GM23338 (cell line): ENCODE results near the gene ATP8A2. TPM values are rescaled to one million over a fixed set of nuclear protein-coding genes. Genes with fewer than 3 reads are reported as not detected.

Experiments used
- ATAC-seq: fragments of 200-7000 bp; cut with Tn5 transposase; 3 replicates; pipeline ENCODE4 v1.9.1; 2020
- DNase-seq: peaks from one replicate; pipeline ENCODE4 v3.0.0-alpha.2; 2015; ENCODE audit warnings: low spot score
- H2AFZ ChIP-seq: fragments of 200-600 bp; sonication (generic); 2 replicates; pipeline ENCODE4 v1.8.0; 2016; ENCODE audit warnings: antibody characterized with exemption, mild to moderate bottlenecking, moderate library complexity
- H3F3A ChIP-seq: fragments of 200-600 bp; sonication (generic); replicated peaks from 2 replicates; pipeline ENCODE4 v1.8.0; 2017; ENCODE audit warnings: antibody characterized with exemption, mixed run types, low read depth
- H3K27ac ChIP-seq: fragments of 200-600 bp; sonication (generic); 2 replicates; pipeline ENCODE4 v1.6.1; 2016; ENCODE audit warnings: low read depth
- H3K27me3 ChIP-seq: fragments of 200-600 bp; sonication (generic); 2 replicates; pipeline ENCODE4 v1.8.0; 2016; ENCODE audit warnings: mild to moderate bottlenecking, mixed run types, moderate library complexity; ENCODE audit not compliant: insufficient read depth
- H3K36me3 ChIP-seq: fragments of 200-600 bp; sonication (generic); 2 replicates; pipeline ENCODE4 v1.8.0; 2016; ENCODE audit warnings: mild to moderate bottlenecking; ENCODE audit not compliant: insufficient read depth
- H3K4me1 ChIP-seq: fragments of 200-600 bp; sonication (generic); 2 replicates; pipeline ENCODE4 v1.8.0; 2016; ENCODE audit warnings: mild to moderate bottlenecking, moderate library complexity; ENCODE audit not compliant: insufficient read depth
- H3K4me2 ChIP-seq: fragments of 200-600 bp; sonication (generic); 2 replicates; pipeline ENCODE4 v1.7.1; 2017; ENCODE audit warnings: mixed run types
- H3K4me3 ChIP-seq: fragments of 200-600 bp; sonication (generic); 2 replicates; pipeline ENCODE4 v1.6.1; 2016; ENCODE audit warnings: mixed run types
- H3K79me2 ChIP-seq: fragments of 200-600 bp; sonication (generic); replicated peaks from 2 replicates; pipeline ENCODE4 v1.8.0; 2017; ENCODE audit warnings: mild to moderate bottlenecking; ENCODE audit not compliant: insufficient read depth
- H3K9me2 ChIP-seq: fragments of 200-600 bp; sonication (generic); 2 replicates; pipeline ENCODE4 v1.8.0; 2017; ENCODE audit not compliant: insufficient read depth
- H4K20me1 ChIP-seq: fragments of 200-600 bp; sonication (generic); replicated peaks from 2 replicates; pipeline ENCODE4 v1.8.0; 2017; ENCODE audit warnings: mild to moderate bottlenecking; ENCODE audit not compliant: insufficient read depth
- H3K27ac Mint-ChIP-seq: 2 replicates; pipeline ENCODE4 v1.8.0; 2020; ENCODE audit warnings: inconsistent platforms, mild to moderate bottlenecking, moderate library complexity, mixed read lengths
- H3K27me3 Mint-ChIP-seq: 3 replicates; pipeline ENCODE4 v1.8.0; 2022; ENCODE audit warnings: low read depth, mild to moderate bottlenecking, moderate library complexity, mixed read lengths, inconsistent platforms; ENCODE audit not compliant: insufficient read depth, poor library complexity
- H3K36me3 Mint-ChIP-seq: 3 replicates; pipeline ENCODE4 v1.8.0; 2021; ENCODE audit warnings: low read depth, mild to moderate bottlenecking, inconsistent platforms, moderate library complexity, mixed read lengths
- H3K4me1 Mint-ChIP-seq: 3 replicates; pipeline ENCODE4 v1.8.0; 2020; ENCODE audit warnings: mild to moderate bottlenecking, inconsistent platforms, mixed read lengths
- H3K4me3 Mint-ChIP-seq: 3 replicates; pipeline ENCODE4 v1.8.0; 2021; ENCODE audit warnings: moderate library complexity, mild to moderate bottlenecking, inconsistent platforms, mixed read lengths
- H3K9me3 Mint-ChIP-seq: 3 replicates; pipeline ENCODE4 v1.8.0; 2020; ENCODE audit warnings: moderate library complexity, mild to moderate bottlenecking, inconsistent platforms, mixed read lengths
- CREB1 ChIP-seq: fragments of 250-450 bp; sonication (Bioruptor Pico); IDR thresholded peaks from 2 replicates; pipeline ENCODE4 v1.5.0; 2020; ENCODE audit warnings: low read depth, mild to moderate bottlenecking, moderate library complexity
- ETS1 ChIP-seq: IDR thresholded peaks from 2 replicates; pipeline ENCODE4 v1.6.1; 2016; ENCODE audit warnings: antibody characterized with exemption
- JUNB ChIP-seq: IDR thresholded peaks from one replicate; pipeline ENCODE4 v1.6.1; 2016; ENCODE audit warnings: antibody characterized with exemption; ENCODE audit not compliant: unreplicated experiment
- NANOG ChIP-seq: IDR thresholded peaks from 2 replicates; pipeline ENCODE4 v1.6.1; 2016; ENCODE audit warnings: antibody characterized with exemption, borderline replicate concordance
- POLR2AphosphoS5 ChIP-seq: IDR thresholded peaks from 2 replicates; pipeline ENCODE4 v1.6.1; 2016; ENCODE audit warnings: antibody characterized with exemption, low read depth
- REST ChIP-seq: IDR thresholded peaks from one replicate; pipeline ENCODE4 v1.6.1; 2018; ENCODE audit warnings: antibody characterized with exemption; ENCODE audit not compliant: unreplicated experiment
- STAT1 ChIP-seq: IDR thresholded peaks from one replicate; pipeline ENCODE4 v1.6.1; 2016; ENCODE audit warnings: antibody characterized with exemption; ENCODE audit not compliant: unreplicated experiment
- ZNF331 ChIP-seq: fragments of 250-450 bp; sonication (Bioruptor Pico); IDR thresholded peaks from 2 replicates; pipeline ENCODE4 v1.5.0; 2020; ENCODE audit warnings: low read depth, mild to moderate bottlenecking, moderate library complexity
- polyA plus RNA-seq: library from polyadenylated mRNA; unstranded; fragments of >200 nt; fragmentation: Nextera tagmentation; extraction: Ambion mirVana; gene quantifications from 2 replicates; pipeline ENCODE4 v1.2.1, GENCODE V29; 2016
- total RNA-seq: library from RNA; depleted of rRNA; stranded (reverse); fragments of >200 nt; shearing (Covaris generic); gene quantifications from 2 replicates; pipeline ENCODE4 v1.2.3, GENCODE V29; 2014

Gene ATP8A2
- total and polyA plus RNA-seq, 2 experiments from 2014 or later, result 5.7 to 8.8 TPM

- TF ChIP-seq ETS1 (no peak), STAT1 (no peak), ZNF331 (CRISPR knock-in tag) (no peak), POLR2AphosphoS5 (no peak), NANOG (no peak), CREB1 (CRISPR knock-in tag) (no peak), JUNB (no peak)
Measured at GRCh38 chr13:25992076-25992475, 620.3 kb downstream of the ATP8A2 start (continued).

GRCh38 chr13:26007261-26008125, 635.7 kb downstream of the ATP8A2 start:
- no peaks in the 10 kb centered on the region for H3F3A ChIP-seq
- H4K20me1 ChIP-seq, result no peaks in the 10 kb centered on the region
- H2AFZ ChIP-seq, result no peak overlapping the region
- H3K9me2 ChIP-seq, result no peaks in the 10 kb centered on the region; the same call in 1 of the 2 replicates
- TF ChIP-seq NANOG (no peak), REST (no peak), STAT1 (no peak)
- H3K27me3 Mint-ChIP-seq, result no peaks in the 10 kb centered on the region
- no peak for DNase-seq
- peaks cover 4% of the 10 kb centered on the region; the same call in 1 of the 3 replicates for H3K9me3 Mint-ChIP-seq
- H3K27ac Mint-ChIP-seq, result no peak overlapping the region
- no peak overlapping the region for H3K4me3 Mint-ChIP-seq
- H3K27me3 ChIP-seq, result no peaks in the 10 kb centered on the region
- H3K36me3 ChIP-seq, result no peaks in the 10 kb centered on the region
- ATAC-seq, result no peak
- H3K27ac ChIP-seq, result no peak overlapping the region
- no peak overlapping the region for H3K4me2 ChIP-seq
- H3K4me1 Mint-ChIP-seq, result peaks cover 9% of the 10 kb centered on the region
- peaks cover 7% of the 10 kb centered on the region for H3K4me1 ChIP-seq
- no peak overlapping the region for H3K4me3 ChIP-seq
- H3K79me2 ChIP-seq, result no peaks in the 10 kb centered on the region
- no peaks in the 10 kb centered on the region for H3K36me3 Mint-ChIP-seq
